Heart right ventricle (tissue), 16 donors: Measurements from ENCODE around the gene SERP2. TPM values are rescaled to one million over a fixed set of nuclear protein-coding genes. Genes with fewer than 3 reads are reported as not detected.

ENCODE experiments used
- ATAC-seq, 8 donors: fragments of 200-7000 bp; cut with Tn5 transposase; one replicate each; pipeline ENCODE4 v1.9.1; 2020; ENCODE audit warnings: mild to moderate bottlenecking in 8 of 8, moderate library complexity in 8 of 8, moderate number of reproducible peaks in 1 of 8
- DNase-seq, 2 donors: peaks; one replicate each; pipeline ENCODE4 v3.0.0-alpha.2; 2020
- H3K27ac ChIP-seq, 10 donors: fragments of 200-600 bp; sonication (generic) in 2 of 10; one replicate each; pipeline versions ENCODE4 v1.5.0 to v1.8.0; 2020 to 2022; ENCODE audit warnings: mild to moderate bottlenecking in 3 of 10
- H3K27me3 ChIP-seq, 7 donors: fragments of 200-600 bp; one replicate each; pipeline ENCODE4 v1.8.0; 2021 to 2022; ENCODE audit warnings: mild to moderate bottlenecking in 2 of 7
- H3K36me3 ChIP-seq, 9 donors: fragments of 200-600 bp; sonication (generic) in 1 of 9; one replicate each; pipeline versions ENCODE4 v1.5.0 to v1.8.0; 2020 to 2022; ENCODE audit warnings: mild to moderate bottlenecking in 2 of 9
- H3K4me1 ChIP-seq, 9 donors: fragments of 200-600 bp; sonication (generic) in 1 of 9; one replicate each; pipeline versions ENCODE4 v1.5.0 to v1.8.0; 2020 to 2022; ENCODE audit warnings: mild to moderate bottlenecking in 4 of 9
- H3K4me3 ChIP-seq, 10 donors: fragments of 200-600 bp; sonication (generic) in 2 of 10; one replicate each; pipeline versions ENCODE4 v1.5.0 to v1.8.0; 2020 to 2022; ENCODE audit warnings: mild to moderate bottlenecking in 7 of 10, moderate library complexity in 2 of 10
- H3K9me3 ChIP-seq, 11 donors: fragments of 200-600 bp in 10 of 11; sonication (generic) in 2 of 11; one replicate each; pipeline versions ENCODE4 v1.5.0 to v1.8.0; 2013 to 2022; ENCODE audit warnings: mild to moderate bottlenecking in 2 of 11, control low read depth in 1 of 11, moderate library complexity in 1 of 11
- CTCF ChIP-seq, 9 donors: fragments of 200-600 bp; sonication (generic) in 2 of 9; IDR thresholded peaks; one replicate each; pipeline versions ENCODE4 v1.5.0 to v1.8.0; 2021 to 2022; ENCODE audit warnings: antibody characterized with exemption in 9 of 9, mild to moderate bottlenecking in 5 of 9, moderate library complexity in 1 of 9
- WGBS, 2 donors: extraction: QIAGEN DNeasy Blood & Tissue Kit; methylation state at CpG; one replicate each; pipeline ENCODE4 v1.1.7; 2013; ENCODE audit warnings: inconsistent platforms in 1 of 2; 5-methylcytosine and 5-hydroxymethylcytosine counted together
- intact Hi-C, 10 donors: fragments of 100-400 bp; cut with DNase I; formaldehyde crosslinking; loops; one replicate each; pipeline versions ENCODE4 v1.11.1 to v1.14.2; 2022
- polyA plus RNA-seq, 2 donors: library from polyadenylated mRNA; stranded (reverse); fragments of 200-250 nt; gene quantifications; one replicate each; pipeline ENCODE4 v1.2.3, GENCODE V29; 2013
- total RNA-seq, 10 donors: library from RNA; stranded (reverse); fragmentation: NEBNext Ultra II Directional in 3 of 10; extraction: Animal tissue kit (Norgen Biotek cat#: 25700) in 3 of 10; gene quantifications; one replicate each; pipeline versions ENCODE4 v1.2.1 to v1.2.4, GENCODE V29; 2021 to 2023
- donor health status: Arrhythmogenic right ventricular cardiomyopathy.
- donor health status: ischemic (EF 13 %, LVEDD 7.1; RV severe dilation, severe dysfunction).
- donor health status: healthy with polysubstance abuse.
- donor health status: DM: no; HTN: yes; CAD: no.
- donor health status: DM: no; HTN: no; CAD: no.
- donor health status: ischemic (EF 25% LVEDD 6.9; RV normal size, moderate dysfunction).
- donor health status: ischemic (EF 25% LVEDD 5.7; RV mildly dilated, moderate dysfunction).
- donor health status: healthy.
- donor health status: DM: yes; HTN: yes; CAD: no.
- donor health status: Ischemic cardiomyopathy.
- donor health status: ischemic (EF 35%, LVEDD 5.7; RV mildly dilated, moderate dysfunction).
- donor health status: nonischemic (EF 11% LVEDD 7.7; RV severe dilation, severe dysfunction).
- donor health status: DM: yes; HTN: yes; CAD: no.
- donor health status: PGD.
- donor health status: ischemic (EF 29% LVEDD 5.4; RV normal size, mild dysfunction).
- donor health status: nonischemic (EF 23%, LVEDD 6.1; RV moderate dilation, normal function).

The SERP2 gene
- total and polyA plus RNA-seq, 12 donors, result 10.0 to 20.4 (median 11.8) TPM

- peak; percentile 30 to 92 (median 72) for ATAC-seq
Measured at GRCh38 chr13:44422755-44423643, 49.4 kb downstream of the SERP2 start.

GRCh38 chr13:44423824-44424223 is 50.2 kb downstream of the SERP2 start:
- intact Hi-C loops, result no loop called here
- no peak for ATAC-seq
- TF ChIP-seq CTCF (IDR thresholded peaks at IDR 0.05), result no peak
- Histone ChIP-seq H3K9me3 (peaks cover 0 to 3% (median 0%) of the 10 kb centered on the region in 11 donors), H3K4me3 (no peak overlapping the region), H3K27me3 (no peaks in the 10 kb centered on the region), H3K4me1 (peaks cover 0 to 18% (median 6%) of the 10 kb centered on the region in 9 donors), H3K36me3 (no peaks in the 10 kb centered on the region), H3K27ac (no peak overlapping the region)
- DNase-seq, result no peak
- WGBS, 2 donors, result 96 to 98% methylated on average over 5 of the region's 5 CpGs

More at GRCh38 chr13:44422755-44423643, 49.4 kb downstream of the SERP2 start:
- peak overlapping the region in 5 of 10 donors; percentile 26 to 47 (median 38) for H3K27ac ChIP-seq
- peaks cover 0 to 18% (median 6%) of the 10 kb centered on the region in 9 donors for H3K4me1 ChIP-seq
- peak; percentile 34 to 72 for DNase-seq
- H3K4me3 ChIP-seq, result no peak overlapping the region
- H3K36me3 ChIP-seq, result no peaks in the 10 kb centered on the region
- H3K9me3 ChIP-seq, result peaks cover 0 to 3% (median 0%) of the 10 kb centered on the region in 11 donors
- intact Hi-C loops, result no loop called here
- no peaks in the 10 kb centered on the region for H3K27me3 ChIP-seq
- TF ChIP-seq CTCF (IDR thresholded peaks at IDR 0.05), result no peak
- WGBS, 2 donors, result 58 to 66% methylated on average over 15 of the region's 15 CpGs

- Histone ChIP-seq H3K27ac (no peak overlapping the region), H3K36me3 (no peaks in the 10 kb centered on the region), H3K9me3 (peaks cover 0 to 3% (median 0%) of the 10 kb centered on the region in 11 donors), H3K4me1 (peaks cover 0 to 18% (median 6%) of the 10 kb centered on the region in 9 donors), H3K27me3 (no peaks in the 10 kb centered on the region), H3K4me3 (no peak overlapping the region)
- WGBS, 2 donors, result 47 to 55% methylated on average over 9 of the region's 9 CpGs
- no peak for ATAC-seq
- intact Hi-C loops, result loop anchor here in 1 of 10 donors (5.0 kb wide), 1 partner anchor 173 kb away; no protein-coding TSS in a partner anchor
- no peak for DNase-seq
- TF ChIP-seq CTCF (IDR thresholded peaks at IDR 0.05), result no peak
Measured at GRCh38 chr13:44425041-44425814, 51.6 kb downstream of the SERP2 start.

GRCh38 chr13:44425815-44426078 is 52.1 kb downstream of the SERP2 start:
- TF ChIP-seq CTCF (IDR thresholded peaks at IDR 0.05), result no peak
- Histone ChIP-seq H3K27me3 (no peaks in the 10 kb centered on the region), H3K9me3 (peaks cover 0 to 3% (median 0%) of the 10 kb centered on the region in 11 donors), H3K4me1 (peaks cover 0 to 18% (median 6%) of the 10 kb centered on the region in 9 donors), H3K27ac (no peak overlapping the region), H3K4me3 (no peak overlapping the region), H3K36me3 (no peaks in the 10 kb centered on the region)
- no peak for ATAC-seq
- intact Hi-C loops, result loop anchor here in 1 of 10 donors (5.0 kb wide), 1 partner anchor 173 kb away; no protein-coding TSS in a partner anchor
- 91 to 92% methylated on average over 2 of the region's 2 CpGs for WGBS, 2 donors
- no peak for DNase-seq
